Endothelial cell of umbilical vein (primary cell): ENCODE measurements around the gene TNPO3.

Experiments
- EZH2 ChIP-seq: IDR thresholded peaks from 2 replicates; pipeline ENCODE4 v1.6.1; 2012; ENCODE audit warnings: borderline replicate concordance, low read depth, mild to moderate bottlenecking, moderate library complexity, low read length, inconsistent platforms; ENCODE audit not compliant: severe bottlenecking
- GATA2 ChIP-seq: IDR thresholded peaks from 2 replicates; pipeline ENCODE4 v1.7.0; 2011; ENCODE audit warnings: low read depth, mild to moderate bottlenecking, moderate library complexity, mixed read lengths, low read length; ENCODE audit not compliant: insufficient read length, insufficient read depth
- JUN ChIP-seq: IDR thresholded peaks from 2 replicates; pipeline ENCODE4 v1.6.1; 2011; ENCODE audit warnings: borderline replicate concordance, low read depth; ENCODE audit not compliant: insufficient read length, insufficient read depth
- MAX ChIP-seq: IDR thresholded peaks from 2 replicates; pipeline ENCODE4 v1.6.1; 2011; ENCODE audit not compliant: insufficient read depth, insufficient read length
- MYC ChIP-seq: IDR thresholded peaks from one replicate; pipeline ENCODE4 v1.6.1; 2011; ENCODE audit warnings: mild to moderate bottlenecking, low read depth, low read length
- POLR2A ChIP-seq: IDR thresholded peaks from 2 replicates; pipeline ENCODE4 v1.6.1; 2012; ENCODE audit warnings: low read depth, mild to moderate bottlenecking, control low read depth, low read length
- POLR2AphosphoS5 ChIP-seq: IDR thresholded peaks from 2 replicates; pipeline ENCODE4 v1.6.1; 2012; ENCODE audit warnings: low read depth, mild to moderate bottlenecking, control low read depth, low read length, moderate library complexity; ENCODE audit not compliant: insufficient read depth
- TF ChIP-seq, protein P1 (sequence below), 2 donors: IDR thresholded peaks; 1 replicate in 1 of 2; 2 replicates in 1 of 2; pipeline ENCODE4 v1.5.1; 2011; ENCODE audit warnings: low read length in 2 of 2, mild to moderate bottlenecking in 2 of 2, moderate library complexity in 2 of 2, control low read depth in 1 of 2, inconsistent platforms in 1 of 2, low read depth in 1 of 2; ENCODE audit not compliant: insufficient read depth in 1 of 2; ENCODE audit errors: extremely low read depth in 1 of 2

DNA sequence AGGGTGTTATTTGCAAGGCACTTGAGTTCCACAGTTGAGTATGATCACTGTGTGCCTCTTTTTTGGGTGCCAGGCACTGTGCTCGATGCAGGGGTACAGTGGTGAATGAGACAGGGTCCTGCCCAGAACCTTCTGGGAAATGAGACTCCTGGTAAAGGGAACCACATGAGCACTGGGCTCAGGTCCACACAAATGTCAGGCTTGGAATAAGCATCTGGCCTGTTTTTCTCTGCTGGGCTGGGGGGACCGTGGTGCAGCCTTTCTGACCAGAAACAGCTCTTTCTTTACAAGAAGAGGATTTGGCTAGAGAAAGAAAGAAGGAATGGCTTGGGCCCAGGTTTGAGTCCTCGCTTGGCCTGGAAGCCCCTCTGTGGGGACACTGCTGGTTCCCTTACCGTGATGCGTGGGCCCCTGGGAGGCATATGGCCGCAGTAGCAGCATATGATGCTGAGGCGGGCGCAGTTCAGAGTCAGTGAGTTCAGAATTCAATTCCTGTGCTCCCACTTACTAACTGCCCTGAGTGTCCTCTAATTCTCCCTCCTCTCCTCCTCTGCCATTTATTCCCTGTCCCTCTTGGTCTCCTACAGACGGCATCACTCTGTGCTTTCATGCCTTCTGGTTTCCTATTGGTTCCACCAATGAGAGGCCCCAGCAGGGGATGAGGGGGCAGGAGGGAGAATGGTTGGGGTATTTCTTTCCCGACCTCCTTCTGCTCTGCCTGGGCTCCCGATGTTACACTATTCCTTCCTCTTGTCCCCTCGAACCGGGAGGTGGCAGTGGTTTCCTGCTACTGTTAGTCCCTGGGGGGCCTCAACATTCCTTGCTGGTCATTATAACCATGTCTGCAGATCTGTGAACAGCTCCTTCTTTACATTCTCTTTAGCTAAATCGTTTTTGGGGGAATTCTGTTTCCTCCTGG is 134.8 kb downstream of the TNPO3 start:
- TF ChIP-seq, protein P1, sequence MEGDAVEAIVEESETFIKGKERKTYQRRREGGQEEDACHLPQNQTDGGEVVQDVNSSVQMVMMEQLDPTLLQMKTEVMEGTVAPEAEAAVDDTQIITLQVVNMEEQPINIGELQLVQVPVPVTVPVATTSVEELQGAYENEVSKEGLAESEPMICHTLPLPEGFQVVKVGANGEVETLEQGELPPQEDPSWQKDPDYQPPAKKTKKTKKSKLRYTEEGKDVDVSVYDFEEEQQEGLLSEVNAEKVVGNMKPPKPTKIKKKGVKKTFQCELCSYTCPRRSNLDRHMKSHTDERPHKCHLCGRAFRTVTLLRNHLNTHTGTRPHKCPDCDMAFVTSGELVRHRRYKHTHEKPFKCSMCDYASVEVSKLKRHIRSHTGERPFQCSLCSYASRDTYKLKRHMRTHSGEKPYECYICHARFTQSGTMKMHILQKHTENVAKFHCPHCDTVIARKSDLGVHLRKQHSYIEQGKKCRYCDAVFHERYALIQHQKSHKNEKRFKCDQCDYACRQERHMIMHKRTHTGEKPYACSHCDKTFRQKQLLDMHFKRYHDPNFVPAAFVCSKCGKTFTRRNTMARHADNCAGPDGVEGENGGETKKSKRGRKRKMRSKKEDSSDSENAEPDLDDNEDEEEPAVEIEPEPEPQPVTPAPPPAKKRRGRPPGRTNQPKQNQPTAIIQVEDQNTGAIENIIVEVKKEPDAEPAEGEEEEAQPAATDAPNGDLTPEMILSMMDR (IDR thresholded peaks at IDR 0.05; ENCODE audit: extremely low read depth in 1 of 2, insufficient read depth in 1 of 2, low read depth in 1 of 2, low read length in 2 of 2) = no peak
- no peak for TF ChIP-seq GATA2
- no peak for TF ChIP-seq POLR2A
- TF ChIP-seq POLR2AphosphoS5 = no peak
- TF ChIP-seq MAX = no peak
- no peak for TF ChIP-seq EZH2
- TF ChIP-seq JUN = no peak
- no peak for TF ChIP-seq MYC
